Type B pancreatic cell (in vitro differentiated cells): ENCODE results near the gene RPL10A. TPM values are rescaled to one million over a fixed set of nuclear protein-coding genes. Genes with fewer than 3 reads are reported as not detected.

Experiments
- DNase-seq: peaks from one replicate; pipeline ENCODE4 v3.0.0; 2021; ENCODE audit warnings: mixed read lengths; ENCODE audit not compliant: unreplicated experiment; ENCODE audit errors: extremely low spot score
- H3K27ac Mint-ChIP-seq: 2 replicates; pipeline ENCODE4 v1.8.0; 2021; ENCODE audit warnings: mild to moderate bottlenecking, mixed read lengths
- H3K27me3 Mint-ChIP-seq: 2 replicates; pipeline ENCODE4 v1.8.0; 2021; ENCODE audit warnings: mixed read lengths
- H3K36me3 Mint-ChIP-seq: 2 replicates; pipeline ENCODE4 v1.8.0; 2021; ENCODE audit warnings: mixed read lengths
- H3K4me1 Mint-ChIP-seq: one replicate; pipeline ENCODE4 v1.8.0; 2021; ENCODE audit warnings: mixed read lengths; ENCODE audit not compliant: unreplicated experiment
- H3K4me3 Mint-ChIP-seq: 2 replicates; pipeline ENCODE4 v1.8.0; 2021; ENCODE audit warnings: mild to moderate bottlenecking, mixed read lengths
- H3K9me3 Mint-ChIP-seq: 2 replicates; pipeline ENCODE4 v1.8.0; 2021; ENCODE audit warnings: mixed read lengths
- total RNA-seq: library from RNA; stranded (reverse); gene quantifications from 2 replicates; pipeline ENCODE4 v1.2.1, GENCODE V29; 2021; ENCODE audit warnings: low replicate concordance
- TF ChIP-seq, protein P1 (sequence below): fragments of 200-600 bp; sonication (generic); conservative IDR thresholded peaks from 2 replicates; pipeline ENCODE4 v1.5.0; 2021; ENCODE audit warnings: antibody characterized with exemption, mild to moderate bottlenecking

RPL10A gene
- total RNA-seq, 1 donor from 2014 or later, result 1,808 TPM

DNA sequence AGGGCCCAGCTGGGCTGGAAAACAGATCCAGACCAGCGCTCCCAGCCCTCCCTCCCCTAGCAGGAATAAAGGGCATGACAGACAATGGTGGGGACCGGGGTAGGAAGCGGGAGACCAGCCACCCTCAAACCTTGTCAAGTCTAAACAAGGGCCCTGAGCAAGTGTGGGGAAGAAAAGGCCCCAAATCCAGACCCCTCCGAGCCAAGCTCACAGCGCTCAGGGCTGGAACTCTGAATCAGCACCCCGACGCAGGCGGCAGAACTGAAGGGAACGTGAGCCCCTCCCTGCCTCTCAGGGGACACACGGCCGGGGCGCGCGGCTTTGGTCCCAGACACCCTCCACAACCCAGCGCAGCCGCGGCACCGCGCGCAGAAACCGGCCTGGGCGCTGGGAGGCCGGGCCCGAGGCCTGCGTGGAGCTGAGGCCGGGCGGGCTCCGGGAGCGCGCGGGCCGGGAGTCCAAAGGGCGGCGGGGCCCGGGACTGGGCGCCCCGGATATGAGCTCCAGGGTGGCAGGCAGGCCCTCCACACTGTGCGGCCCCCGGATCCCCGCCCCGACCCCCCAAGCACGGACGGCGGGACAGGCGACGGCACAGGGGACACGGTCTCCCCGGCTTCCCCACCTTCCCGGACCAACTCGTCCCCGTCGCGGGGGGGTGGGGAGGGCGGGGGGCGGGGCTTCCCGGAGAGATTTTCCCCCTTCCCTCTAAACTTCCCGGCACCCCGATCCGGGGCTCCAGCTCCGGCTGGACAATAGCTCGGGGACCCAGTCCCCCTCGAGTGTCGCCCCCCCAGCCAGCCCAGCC, 28.0 kb downstream of the RPL10A start:
- Mint-ChIP-seq H3K27me3 (peaks cover 4% of the 10 kb centered on the region), H3K9me3 (no peaks in the 10 kb centered on the region), H3K4me1 (peaks cover 49% of the 10 kb centered on the region), H3K4me3 (peak overlapping the region; percentile 92), H3K27ac (peak overlapping the region; percentile 90), H3K36me3 (no peaks in the 10 kb centered on the region)
- TF ChIP-seq, protein P1, sequence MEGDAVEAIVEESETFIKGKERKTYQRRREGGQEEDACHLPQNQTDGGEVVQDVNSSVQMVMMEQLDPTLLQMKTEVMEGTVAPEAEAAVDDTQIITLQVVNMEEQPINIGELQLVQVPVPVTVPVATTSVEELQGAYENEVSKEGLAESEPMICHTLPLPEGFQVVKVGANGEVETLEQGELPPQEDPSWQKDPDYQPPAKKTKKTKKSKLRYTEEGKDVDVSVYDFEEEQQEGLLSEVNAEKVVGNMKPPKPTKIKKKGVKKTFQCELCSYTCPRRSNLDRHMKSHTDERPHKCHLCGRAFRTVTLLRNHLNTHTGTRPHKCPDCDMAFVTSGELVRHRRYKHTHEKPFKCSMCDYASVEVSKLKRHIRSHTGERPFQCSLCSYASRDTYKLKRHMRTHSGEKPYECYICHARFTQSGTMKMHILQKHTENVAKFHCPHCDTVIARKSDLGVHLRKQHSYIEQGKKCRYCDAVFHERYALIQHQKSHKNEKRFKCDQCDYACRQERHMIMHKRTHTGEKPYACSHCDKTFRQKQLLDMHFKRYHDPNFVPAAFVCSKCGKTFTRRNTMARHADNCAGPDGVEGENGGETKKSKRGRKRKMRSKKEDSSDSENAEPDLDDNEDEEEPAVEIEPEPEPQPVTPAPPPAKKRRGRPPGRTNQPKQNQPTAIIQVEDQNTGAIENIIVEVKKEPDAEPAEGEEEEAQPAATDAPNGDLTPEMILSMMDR, result no peak
- no peak for DNase-seq

DNA sequence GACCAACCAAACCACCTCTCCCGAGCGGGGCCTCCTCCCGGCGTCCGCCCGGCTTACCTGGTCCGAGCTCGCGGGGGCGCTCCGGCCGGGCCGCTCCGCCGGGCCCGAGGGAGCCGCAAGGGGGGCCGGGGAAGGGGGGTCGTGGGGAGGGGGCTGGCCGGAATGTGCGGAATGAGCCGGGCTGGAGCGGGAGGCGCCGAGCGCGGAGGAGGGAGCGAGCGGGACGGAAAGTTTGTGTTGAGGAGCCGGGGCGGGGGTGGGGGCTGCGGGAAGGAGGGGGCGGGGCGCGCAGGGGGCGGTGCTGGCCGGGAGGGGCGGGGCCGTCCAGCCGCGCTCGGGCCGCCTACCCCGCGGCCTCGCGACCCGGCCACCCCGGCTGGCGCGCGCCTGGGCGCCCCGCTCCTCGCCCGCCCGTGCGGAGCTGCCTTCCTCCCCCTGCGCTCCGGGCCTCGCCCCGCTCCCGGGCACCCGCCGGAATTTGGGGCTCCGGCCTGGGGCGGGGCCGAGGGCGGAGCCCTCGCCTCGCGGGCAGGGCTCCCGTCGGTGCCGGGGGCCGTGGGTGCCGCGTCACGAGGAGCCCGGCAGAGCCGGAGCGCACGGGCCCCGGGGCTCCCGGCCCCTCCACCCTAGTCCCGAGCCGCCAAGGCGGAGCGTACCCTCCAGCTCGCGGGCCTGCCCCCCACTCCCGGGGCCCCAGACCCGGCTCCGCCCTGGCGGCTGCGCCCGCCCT, 28.8 kb downstream of the RPL10A start, which contains the start of gene TEAD3:
Gene TEAD3 (minus strand): TSS at position 239 of the 730 bp plus-strand sequence.
- H3K4me1 Mint-ChIP-seq, result peaks cover 46% of the 10 kb centered on the region

DNA sequence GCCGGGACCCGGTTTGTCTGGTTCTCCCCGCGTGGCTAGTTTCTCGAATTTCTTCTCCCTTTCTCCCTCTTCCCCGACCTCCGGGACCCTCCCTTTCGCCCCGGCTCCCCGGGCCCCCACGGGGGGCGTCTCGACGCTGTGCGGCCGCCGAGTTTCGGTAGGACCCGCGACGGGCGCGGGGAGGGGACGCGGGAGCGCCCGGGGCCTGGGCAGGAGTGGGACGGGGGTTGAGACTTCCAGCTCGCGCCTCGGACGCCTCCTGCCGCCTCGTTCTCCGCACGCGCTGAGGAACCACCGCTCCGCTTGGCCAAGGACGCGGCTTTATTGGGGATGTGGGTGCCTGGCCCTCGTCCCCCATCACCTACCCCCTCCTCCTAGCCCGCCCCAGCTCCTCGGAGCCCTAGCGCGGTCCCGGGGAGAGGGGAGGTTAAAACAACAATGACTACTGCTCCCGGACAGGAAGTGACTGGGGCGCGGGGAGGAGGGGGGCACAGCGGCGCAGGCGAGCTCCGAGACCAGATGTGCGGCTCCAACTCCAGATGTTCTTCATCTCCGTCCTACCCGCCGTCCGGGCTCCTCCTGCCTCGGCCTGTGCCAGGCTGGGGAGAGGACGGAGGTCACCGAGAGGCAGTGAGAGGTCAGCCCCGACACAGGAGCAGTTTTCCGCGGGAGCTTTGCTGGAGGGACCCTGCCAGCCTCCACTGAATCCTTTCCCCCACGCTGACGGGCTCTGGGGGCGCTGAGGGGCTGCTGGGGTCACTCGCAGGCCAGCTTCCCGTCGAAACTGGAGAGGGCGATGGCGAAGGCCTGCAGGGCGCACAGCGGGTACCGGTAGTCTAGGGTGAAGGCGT, 29.6 kb downstream of the RPL10A start:
- Mint-ChIP-seq H3K36me3 (no peaks in the 10 kb centered on the region), H3K27me3 (peaks cover 4% of the 10 kb centered on the region), H3K27ac (peak overlapping the region; percentile 97), H3K4me1 (peaks cover 42% of the 10 kb centered on the region), H3K4me3 (peak overlapping the region; percentile 89), H3K9me3 (no peaks in the 10 kb centered on the region)
- TF ChIP-seq, protein P1, result peak; percentile 14
- DNase-seq, result no peak

More for the DNA sequence above, 28.8 kb downstream of the RPL10A start, which contains the start of gene TEAD3:
- Mint-ChIP-seq H3K27me3 (peaks cover 4% of the 10 kb centered on the region), H3K9me3 (no peaks in the 10 kb centered on the region), H3K36me3 (no peaks in the 10 kb centered on the region), H3K4me3 (peak within 1 kb of the TSS; percentile 92), H3K27ac (peak within 1 kb of the TSS; percentile 97)
- DNase-seq, result peak; percentile 86
- TF ChIP-seq, protein P1, result no peak

DNA sequence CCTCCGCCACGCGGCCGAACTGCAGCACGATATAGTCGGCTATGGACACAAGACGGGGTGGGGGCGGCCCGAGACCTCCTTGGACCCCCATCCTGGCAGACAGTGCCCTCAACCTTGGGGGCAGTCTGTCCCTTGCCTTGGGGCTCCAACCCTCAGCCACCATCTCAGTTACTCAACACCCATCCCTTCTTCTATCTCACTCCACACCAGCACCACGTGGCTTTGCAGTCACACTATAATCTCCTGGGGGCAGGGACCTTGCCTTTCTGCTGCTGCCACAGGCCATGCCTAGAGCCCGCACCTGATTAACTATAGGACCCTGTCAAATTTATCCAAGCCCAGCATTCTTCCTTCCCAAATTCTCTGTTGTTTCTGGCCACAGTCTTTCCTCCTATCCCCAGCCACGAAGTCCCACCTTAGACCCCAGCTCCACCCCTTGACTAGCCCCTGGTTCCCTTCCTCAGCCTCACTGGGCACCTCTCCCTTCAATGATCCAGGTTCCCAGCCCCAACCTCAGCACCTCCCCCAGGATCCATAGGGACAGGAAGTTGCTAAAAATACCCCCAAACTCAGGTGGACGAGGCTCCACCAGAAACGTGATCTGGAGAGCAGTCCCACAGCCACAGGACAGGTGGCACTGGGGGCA, 30.3 kb downstream of the RPL10A start:
- no peaks in the 10 kb centered on the region for H3K36me3 Mint-ChIP-seq
- peaks cover 4% of the 10 kb centered on the region for H3K27me3 Mint-ChIP-seq
- H3K9me3 Mint-ChIP-seq, result no peaks in the 10 kb centered on the region
- H3K4me3 Mint-ChIP-seq, result peak overlapping the region; percentile 89
- peak overlapping the region; percentile 97 for H3K27ac Mint-ChIP-seq
- peaks cover 34% of the 10 kb centered on the region for H3K4me1 Mint-ChIP-seq
- no peak for DNase-seq
- TF ChIP-seq, protein P1, result no peak

DNA sequence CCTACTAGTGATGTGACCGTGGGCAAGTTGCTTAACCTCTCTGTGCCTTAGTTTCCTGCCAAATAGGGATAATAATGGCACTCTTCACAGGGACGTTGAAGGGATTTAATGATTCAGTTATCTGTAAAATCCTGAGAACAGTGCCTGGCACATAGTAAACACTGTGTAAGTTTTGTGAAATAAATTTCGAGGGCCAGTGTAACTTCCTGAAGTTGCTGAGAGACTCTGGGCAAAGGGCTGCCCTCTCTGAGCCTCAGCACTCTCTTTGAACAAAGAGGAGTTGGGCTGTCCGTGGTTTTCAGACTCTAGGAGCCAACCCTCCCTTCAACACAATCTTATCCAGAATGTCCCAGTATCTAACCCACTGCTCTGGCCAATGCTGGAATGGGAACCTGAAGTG, 31.2 kb downstream of the RPL10A start:
- Mint-ChIP-seq H3K4me1 (peaks cover 27% of the 10 kb centered on the region), H3K4me3 (peak overlapping the region; percentile 89)

More for the DNA sequence above, 31.2 kb downstream of the RPL10A start:
- peaks cover 4% of the 10 kb centered on the region for H3K27me3 Mint-ChIP-seq
- DNase-seq, result no peak
- H3K27ac Mint-ChIP-seq, result peak overlapping the region; percentile 97
- TF ChIP-seq, protein P1, result no peak
- no peaks in the 10 kb centered on the region for H3K9me3 Mint-ChIP-seq
- no peaks in the 10 kb centered on the region for H3K36me3 Mint-ChIP-seq
